BE2C (cell line): Measurements from ENCODE around the gene NUBPL.
"Not testable (repeated sequence)": the region's sequence is repeated elsewhere in the genome, so short reads cannot be mapped to it uniquely, and the experiment has no call there.

Experiments used
- DNase-seq: peaks from one replicate; pipeline ENCODE4 v3.0.0-alpha.2; 2020
- H3K27me3 ChIP-seq: fragments of 250-450 bp; sonication (Bioruptor Pico); 2 replicates; pipeline ENCODE4 v1.5.1; 2020; ENCODE audit warnings: mild to moderate bottlenecking
- H3K36me3 ChIP-seq: fragments of 250-450 bp; sonication (Bioruptor Pico); 2 replicates; pipeline ENCODE4 v1.5.1; 2020; ENCODE audit warnings: mild to moderate bottlenecking
- H3K4me1 ChIP-seq: fragments of 250-450 bp; sonication (Bioruptor Pico); 2 replicates; pipeline ENCODE4 v1.5.1; 2020
- H3K4me3 ChIP-seq: 2 replicates; pipeline ENCODE4 v1.5.1; 2011; ENCODE audit warnings: low read depth, low read length
- H3K9me3 ChIP-seq: fragments of 250-450 bp; sonication (Bioruptor Pico); 2 replicates; pipeline ENCODE4 v1.5.1; 2020
- CTCF ChIP-seq: IDR thresholded peaks from 2 replicates; pipeline ENCODE4 v1.5.1; 2012; ENCODE audit warnings: mild to moderate bottlenecking, low read depth, low read length

Gene NUBPL

GRCh38 chr14:31592631-31593030 is 31.4 kb downstream of the NUBPL start:
- no peak for DNase-seq
- Histone ChIP-seq H3K27me3 (no peaks in the 10 kb centered on the region), H3K9me3 (no peaks in the 10 kb centered on the region), H3K36me3 (no peaks in the 10 kb centered on the region), H3K4me3 (no peak overlapping the region), H3K4me1 (no peaks in the 10 kb centered on the region)
- no peak for TF ChIP-seq CTCF

GRCh38 chr14:31596342-31597095 is 35.3 kb downstream of the NUBPL start:
- DNase-seq = no peak
- TF ChIP-seq CTCF = no peak

GRCh38 chr14:31605702-31606101 is 44.5 kb downstream of the NUBPL start:
- Histone ChIP-seq H3K36me3 (no peaks in the 10 kb centered on the region), H3K27me3 (no peaks in the 10 kb centered on the region), H3K9me3 (no peaks in the 10 kb centered on the region), H3K4me3 (no peak overlapping the region), H3K4me1 (no peaks in the 10 kb centered on the region)
- DNase-seq = no peak
- TF ChIP-seq CTCF = no peak

More at GRCh38 chr14:31596342-31597095, 35.3 kb downstream of the NUBPL start:
- no peaks in the 10 kb centered on the region for H3K36me3 ChIP-seq
- H3K4me3 ChIP-seq = no peak overlapping the region
- H3K4me1 ChIP-seq = no peaks in the 10 kb centered on the region
- no peaks in the 10 kb centered on the region for H3K27me3 ChIP-seq
- H3K9me3 ChIP-seq = no peaks in the 10 kb centered on the region

GRCh38 chr14:31611778-31612433 is 50.7 kb downstream of the NUBPL start:
- Histone ChIP-seq H3K4me1 (no peaks in the 10 kb centered on the region), H3K4me3 (no peak overlapping the region), H3K27me3 (no peaks in the 10 kb centered on the region), H3K36me3 (no peaks in the 10 kb centered on the region), H3K9me3 (no peaks in the 10 kb centered on the region)
- no peak for DNase-seq
- TF ChIP-seq CTCF = no peak

- H3K4me1 ChIP-seq = no peaks in the 10 kb centered on the region
- no peak overlapping the region for H3K4me3 ChIP-seq
- H3K9me3 ChIP-seq = no peaks in the 10 kb centered on the region
- no peak for TF ChIP-seq CTCF
- no peaks in the 10 kb centered on the region for H3K27me3 ChIP-seq
- DNase-seq = no peak
- no peaks in the 10 kb centered on the region for H3K36me3 ChIP-seq
Measured at GRCh38 chr14:31613188-31613587, 52.0 kb downstream of the NUBPL start.

GRCh38 chr14:31618884-31619283 is 57.7 kb downstream of the NUBPL start:
- not testable (repeated sequence) for H3K36me3 ChIP-seq, DNase-seq, H3K9me3 ChIP-seq, H3K4me3 ChIP-seq, H3K4me1 ChIP-seq, H3K27me3 ChIP-seq
